ENCODE results near the gene PI4KA.
"Not testable (repeated sequence)": the region's sequence is repeated elsewhere in the genome, so short reads cannot be mapped to it uniquely, and the experiment has no call there.

PI4KA gene

DNA sequence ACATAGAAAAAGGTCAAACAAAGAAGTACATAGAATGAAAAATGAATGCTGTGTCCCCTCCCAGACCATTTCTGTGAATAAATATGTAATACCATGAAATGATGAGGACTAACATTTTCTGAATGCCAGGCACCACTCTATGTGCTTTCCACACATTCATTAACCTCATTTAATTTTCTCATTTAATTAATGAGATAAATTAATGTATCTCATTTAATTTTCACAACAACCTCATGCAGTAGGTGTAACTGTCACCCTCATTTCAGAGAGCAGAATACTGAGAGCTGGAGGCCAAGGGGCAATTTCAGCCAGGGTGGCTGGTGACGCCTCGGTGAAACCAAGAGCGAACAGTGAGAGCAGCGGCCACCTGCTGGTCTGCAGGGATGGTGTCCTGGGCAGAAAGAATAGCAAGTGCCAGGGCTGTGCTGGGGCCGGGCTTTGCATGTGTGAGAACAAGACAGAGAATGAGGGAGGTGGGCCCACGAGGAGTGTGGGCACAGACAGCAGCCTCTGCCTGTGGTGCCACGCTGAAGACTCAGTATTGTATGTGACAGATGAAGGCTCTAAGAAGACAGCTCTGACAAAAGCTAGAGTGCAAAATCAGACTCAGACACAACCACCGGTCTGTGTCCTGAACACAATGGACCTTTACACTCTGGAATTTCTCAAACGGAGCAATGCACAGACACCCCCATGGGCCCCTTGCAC lies 86.5 kb downstream of the PI4KA start:
- no peak for DNase-seq

DNA sequence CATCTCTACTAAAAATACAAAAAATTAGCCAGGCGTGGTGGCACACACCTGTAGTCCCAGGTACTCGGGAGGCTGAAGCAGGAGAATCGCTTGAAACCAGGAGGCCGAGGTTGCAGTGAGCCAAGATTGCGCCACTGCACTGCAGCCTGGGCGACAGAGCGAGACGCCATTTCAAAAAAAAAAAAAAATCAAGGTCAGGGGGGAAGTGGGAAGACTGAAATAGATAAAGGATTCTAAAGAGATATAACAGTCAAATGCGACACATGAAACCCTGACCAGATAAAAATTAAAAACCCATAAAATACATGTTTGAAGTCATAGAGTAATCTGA lies 89.2 kb downstream of the PI4KA start:
- not testable (repeated sequence) for DNase-seq

DNA sequence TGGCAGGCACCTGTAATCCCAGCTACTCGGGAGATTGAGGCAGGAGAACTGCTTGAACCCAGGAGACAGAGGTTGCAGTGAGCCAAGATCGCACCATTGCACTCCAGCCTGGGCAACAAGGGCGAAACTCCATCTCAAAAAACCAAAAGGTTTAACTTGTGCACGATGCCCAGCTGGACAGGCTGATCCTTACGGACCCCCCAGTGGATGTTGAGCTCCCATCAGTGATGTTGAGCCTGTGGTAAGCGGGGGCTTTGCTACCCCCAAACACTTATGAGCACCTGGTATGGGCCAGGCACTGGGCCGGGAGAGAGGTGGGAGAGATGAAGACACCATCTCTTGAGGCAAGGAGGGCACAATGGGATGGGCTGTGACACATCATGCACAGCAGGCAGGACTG lies 92.1 kb downstream of the PI4KA start:
- no peak for DNase-seq

DNA sequence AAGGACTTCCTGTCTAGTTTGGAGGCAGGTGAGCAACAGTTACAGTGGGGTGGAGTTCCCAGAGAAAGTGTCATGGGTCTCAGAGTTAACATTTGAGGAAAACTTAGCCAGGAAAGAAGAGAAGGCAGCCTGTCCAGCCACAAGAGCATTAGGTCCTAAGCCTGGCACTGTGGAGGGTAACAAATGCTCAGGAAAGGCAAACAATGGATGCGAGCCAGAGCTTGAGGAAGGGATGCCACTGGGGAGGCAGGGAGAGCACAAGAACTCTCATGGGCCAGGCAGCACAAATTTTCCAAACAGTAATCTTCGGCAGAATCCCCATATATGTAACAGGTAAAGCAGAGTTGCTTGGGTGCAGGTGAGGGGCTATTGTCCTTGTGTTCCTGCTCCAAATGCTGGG lies 92.7 kb downstream of the PI4KA start:
- DNase-seq: no peak

DNA sequence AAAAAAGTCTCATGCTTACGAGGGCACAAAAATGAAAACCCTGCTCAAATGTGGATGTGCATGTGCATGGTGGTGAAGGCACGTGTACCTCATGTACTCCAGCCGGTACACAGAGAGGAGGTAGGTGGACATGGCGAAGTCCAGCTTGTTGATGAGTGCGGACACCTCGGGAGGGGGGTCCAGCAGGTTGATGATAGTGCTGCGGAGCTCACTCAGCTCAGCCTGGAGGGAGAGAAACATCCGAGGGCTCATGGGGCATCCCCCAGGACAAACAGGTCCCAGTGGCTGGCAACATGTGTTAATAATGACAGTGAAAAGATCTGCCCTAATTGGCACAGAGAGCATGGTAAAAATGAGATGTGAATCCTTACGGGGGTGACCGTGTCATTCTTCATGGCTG lies 93.9 kb downstream of the PI4KA start:
- no peak for DNase-seq

DNA sequence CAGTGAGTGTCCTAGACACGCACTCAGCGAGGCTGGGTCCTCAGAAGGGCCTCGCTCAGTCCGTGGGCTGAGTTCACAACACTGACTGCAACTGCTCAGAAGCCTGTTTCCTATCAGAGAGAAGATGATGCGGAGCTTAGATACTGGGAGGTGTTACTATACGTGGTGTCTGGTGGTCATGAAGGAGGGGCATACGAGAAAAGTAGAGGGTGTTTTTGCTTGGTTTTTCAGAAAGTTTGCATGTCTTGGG lies 94.2 kb downstream of the PI4KA start:
- no peak for DNase-seq

DNA sequence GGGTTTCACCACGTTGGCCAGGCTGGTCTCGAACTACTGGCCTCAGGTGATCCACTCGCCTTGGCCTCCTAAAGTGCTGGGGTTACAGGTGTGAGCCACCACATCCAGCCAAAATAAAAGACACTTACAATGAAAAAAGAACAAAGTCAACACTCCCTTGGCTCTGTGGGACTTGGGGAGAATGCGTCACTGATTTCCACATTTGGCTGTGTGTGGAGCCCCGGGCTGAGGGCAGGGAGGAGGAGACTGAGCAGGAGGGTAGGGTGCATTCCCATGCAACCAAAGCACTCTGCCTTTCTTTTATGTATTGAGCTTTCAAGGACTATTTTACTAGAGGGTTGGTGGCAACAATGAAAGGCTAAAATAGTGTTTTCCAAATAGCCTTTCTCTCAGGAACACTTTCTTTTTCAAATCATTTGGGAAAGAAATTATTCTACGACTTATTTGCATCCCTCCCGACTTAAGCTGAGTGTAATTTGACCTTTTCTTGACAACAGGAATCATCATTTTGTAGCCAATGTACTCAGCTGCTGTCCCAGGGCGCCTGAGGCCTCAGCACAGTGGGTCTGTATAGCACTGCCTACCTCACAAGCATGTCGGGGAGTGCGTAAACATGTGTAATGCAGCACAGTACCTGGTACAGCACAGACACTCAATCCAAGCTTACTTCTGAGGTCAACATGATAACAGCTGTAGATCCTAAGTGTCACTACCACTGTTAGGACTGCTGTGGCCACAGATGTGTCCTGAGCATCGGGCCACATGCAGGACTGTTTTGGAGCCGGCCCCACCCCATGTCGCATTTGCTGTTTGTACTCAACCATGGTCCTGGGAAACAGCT lies 94.8 kb downstream of the PI4KA start:
- no peak for DNase-seq

DNA sequence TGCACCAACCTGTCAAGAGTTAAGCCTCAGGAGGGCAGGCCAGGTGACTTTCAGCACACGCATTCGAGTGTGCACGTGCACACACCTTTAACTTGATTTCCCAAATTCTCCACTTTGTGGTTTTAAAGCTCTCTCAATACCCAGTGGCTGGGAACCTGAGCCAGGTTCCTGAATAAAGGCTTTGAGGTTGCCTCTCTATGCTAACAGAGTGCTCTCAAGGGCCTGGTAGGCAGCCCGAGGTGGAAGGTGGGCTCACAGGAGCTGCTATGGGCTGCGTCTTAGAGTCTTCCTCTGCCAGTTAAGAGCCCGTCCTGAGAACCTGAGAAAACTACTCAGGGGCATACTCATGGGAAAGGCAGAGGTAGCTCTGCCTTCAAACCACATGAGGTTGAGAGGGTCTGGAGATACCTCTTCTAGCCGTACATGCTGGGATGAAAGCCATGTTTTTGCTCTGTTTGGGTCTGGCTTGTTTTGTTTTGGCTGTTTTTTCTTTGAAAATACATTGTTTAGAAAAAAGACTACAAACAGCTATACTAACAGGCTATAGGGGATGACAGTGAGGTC lies 96.3 kb downstream of the PI4KA start:
- no peak for DNase-seq

DNA sequence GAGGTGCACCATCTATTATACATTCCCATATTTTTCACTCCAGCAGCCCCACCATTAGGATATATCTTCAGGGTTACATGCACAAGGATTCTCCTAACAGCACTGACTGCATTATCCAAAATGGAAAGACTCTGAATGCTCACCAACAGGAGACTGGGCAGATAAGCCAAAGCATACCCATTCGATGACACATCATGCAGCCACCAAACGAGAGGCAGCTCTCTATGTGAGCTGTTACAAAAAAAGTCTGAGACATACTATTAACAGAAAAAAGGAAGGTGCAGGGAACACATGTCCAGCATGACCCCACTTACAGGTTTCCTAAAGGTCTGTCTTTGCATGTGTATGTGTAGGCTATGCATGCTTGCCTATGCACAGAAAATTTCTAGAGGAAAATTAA lies 97.1 kb downstream of the PI4KA start:
- DNase-seq: no peak

DNA sequence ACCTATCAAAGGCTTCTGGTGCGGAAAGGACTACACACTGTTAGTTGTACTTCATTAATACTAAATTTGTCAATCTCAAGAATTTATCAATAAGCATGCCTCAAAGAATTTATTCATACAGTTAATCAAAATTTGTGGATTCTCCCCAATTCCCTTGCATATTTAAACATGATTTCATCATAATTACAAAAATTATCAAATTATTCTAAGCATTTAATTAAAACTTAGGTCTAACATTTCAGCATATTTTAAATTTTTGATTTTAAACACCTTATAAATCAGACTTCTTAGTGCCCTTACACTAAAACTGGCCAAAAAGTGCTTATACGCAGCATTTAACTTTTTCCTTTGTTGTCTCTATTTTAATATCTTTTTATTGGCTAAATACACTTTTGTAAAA lies 98.5 kb downstream of the PI4KA start:
- no peak for DNase-seq

DNA sequence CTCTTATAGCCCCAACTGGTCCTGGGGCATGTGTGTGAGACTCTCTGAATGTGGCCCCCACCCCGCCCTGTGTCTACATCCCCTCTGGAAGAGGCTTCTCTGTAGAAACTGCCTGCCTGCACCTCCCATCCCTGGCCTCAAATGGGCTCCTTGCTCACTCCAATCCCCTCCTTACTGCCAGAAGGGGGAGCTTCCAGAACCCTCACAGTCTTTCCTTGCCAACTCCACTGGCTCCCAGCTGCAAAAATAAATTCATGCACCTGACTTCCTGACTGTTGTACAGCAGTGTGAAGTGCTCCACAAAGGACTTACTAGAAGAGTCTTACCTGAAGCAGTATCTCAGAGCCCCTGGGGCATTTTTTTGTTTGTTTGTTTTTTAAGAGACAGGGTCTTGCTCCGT lies 99.9 kb downstream of the PI4KA start:
- no peak for DNase-seq

DNA sequence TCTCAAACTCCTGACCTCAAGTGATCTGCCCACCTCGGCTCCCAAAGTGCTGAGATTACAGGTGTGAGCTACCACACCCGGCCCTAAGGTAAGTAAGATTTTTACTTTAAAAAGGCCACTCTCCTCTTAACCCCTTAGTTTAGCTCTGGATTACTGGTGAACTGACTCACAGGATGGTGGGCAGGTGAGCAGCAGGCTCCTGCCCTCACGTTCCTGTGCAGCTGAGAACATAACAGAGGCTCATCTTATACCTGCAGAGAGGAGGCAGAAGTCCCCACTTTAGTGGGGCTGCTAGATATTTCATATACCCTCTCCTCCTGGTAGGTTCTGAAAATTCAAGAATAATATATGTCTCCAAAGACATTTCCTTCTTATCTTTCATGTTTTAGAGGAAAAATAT lies 101.8 kb downstream of the PI4KA start:
- DNase-seq: no peak

DNA sequence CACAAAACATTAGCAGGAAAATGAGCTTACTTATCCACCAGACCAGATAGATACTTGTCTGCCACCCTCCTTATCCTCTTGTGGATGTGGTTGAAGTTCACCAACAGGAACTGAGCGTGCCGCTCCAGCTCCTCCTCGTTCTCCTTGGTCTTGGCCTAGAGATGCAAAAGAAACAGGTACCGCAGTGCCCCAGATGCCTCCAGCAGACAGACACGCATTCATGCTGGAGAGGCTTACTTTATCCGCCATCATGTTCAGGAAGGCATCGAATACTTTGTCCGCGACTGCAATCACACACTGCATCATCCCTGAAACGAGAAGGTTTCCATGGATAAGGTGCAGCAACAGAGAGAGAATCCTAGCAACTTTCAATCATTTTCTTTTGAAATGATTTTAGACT lies 105.7 kb downstream of the PI4KA start:
- DNase-seq: no peak

DNA sequence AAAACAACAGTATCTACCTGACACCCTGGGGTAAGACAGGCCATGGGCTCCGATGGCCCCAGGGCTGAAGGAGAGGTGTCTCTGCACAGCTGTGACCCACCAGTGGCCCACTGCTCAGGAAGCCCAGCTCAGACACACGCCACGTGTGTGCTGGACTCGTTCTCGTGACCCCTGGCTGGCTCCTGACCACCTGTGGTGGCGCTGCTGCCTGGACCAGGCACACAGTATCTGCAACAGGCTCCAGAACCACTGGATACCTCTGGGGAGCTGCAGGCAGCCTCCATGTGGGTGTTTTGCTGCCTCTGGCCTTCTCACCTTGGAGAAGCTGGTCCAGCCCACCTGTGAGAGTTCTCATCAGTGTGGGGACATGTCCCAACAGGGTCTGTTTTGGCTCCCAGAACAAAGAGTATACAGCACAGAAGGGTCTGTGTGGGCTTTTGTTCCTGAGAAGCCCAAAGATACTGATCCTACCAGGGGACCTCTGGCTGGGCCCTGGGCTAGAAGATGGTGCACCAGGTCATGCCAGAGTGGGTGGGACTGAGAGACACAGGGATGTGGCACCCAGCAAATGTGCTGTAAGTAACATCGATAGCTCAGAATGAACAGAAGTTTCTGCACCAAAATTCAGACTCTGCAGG lies 106.4 kb downstream of the PI4KA start:
- no peak for DNase-seq

DNA sequence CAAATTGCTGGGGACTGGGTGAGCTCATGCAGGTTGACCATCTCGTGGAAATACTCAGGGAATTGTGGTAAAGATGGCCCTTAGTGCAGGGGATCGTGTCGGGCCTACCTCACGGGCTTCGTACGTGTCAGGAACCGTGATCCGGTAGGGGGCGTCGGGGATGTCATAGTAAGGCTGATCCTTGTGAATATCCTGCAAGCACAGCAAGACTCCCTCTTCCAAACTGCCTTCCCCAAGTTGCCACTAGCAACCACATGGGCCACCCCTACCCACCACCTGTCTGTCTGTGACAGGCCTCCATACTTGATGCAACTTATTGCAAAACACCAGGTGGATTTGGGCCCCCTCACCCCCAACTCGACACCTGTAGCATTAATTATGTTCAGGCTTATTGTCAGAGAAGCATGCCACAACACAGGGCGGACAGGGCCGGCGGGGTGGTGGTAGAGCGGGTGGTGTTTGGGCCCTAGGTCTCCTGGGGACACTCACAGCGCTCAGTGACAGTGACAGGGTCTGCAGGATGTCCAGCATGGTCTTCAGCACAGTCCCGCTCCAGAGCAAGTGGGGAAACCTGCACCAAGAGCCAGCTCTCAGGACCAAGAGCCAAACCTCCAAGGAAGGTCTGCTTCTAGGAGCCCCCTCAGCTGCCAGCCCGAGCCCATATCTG lies 107.3 kb downstream of the PI4KA start:
- DNase-seq: peak in 1 of 2 donors; percentile 5

DNA sequence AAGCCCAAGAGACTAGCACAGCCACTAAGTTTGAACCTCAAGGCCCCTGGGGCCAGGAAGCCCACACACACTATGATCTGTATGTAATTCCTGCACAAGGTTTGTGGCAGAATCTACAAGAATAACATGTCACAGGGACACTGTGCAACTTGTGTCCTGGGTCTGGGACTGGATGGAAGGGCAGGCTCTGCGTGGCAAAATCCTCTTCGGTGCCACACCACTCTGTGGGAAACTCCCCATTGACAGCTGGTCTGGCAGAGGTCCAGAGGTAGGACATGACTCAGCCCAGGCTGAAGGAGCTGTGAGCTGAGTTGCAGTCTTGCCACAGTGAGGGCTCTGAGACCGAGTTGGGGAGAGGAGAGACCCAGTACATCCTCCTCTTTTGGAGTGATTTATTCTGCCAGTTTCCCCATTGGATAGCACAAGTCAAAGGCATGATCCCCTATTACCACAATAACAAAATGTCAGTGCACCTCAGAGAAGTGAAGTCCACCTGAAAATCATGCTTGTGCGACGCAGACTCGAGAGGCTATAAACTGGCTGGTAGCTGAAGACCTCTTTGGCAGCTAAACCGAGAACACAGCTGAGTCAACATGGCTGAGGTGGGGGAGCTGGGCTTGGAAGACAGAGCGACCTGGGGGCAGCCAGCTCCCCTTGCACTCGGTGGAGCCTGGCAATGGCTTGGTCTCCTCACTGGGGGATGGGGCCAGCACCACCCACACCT lies 108.0 kb downstream of the PI4KA start:
- DNase-seq: peak; percentile 8 to 28

DNA sequence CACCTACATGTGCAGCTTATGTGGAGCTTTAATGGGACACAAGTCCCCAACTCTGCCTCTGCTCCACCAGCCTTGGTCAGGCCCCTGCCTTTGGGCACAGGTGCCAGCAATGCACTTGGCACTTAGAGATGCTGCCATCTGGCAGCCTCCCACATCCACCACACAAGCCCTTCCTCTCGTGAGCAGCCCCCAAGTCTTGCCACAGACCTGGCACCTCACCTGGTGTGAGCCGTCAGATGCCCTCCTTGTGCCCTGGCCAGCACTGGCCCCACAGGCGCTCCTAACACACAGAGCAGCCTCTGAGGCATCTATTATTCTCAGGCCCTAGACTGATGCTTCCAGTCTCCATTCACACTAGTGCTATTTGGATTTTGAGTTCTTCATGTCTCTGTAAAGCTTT lies 109.2 kb downstream of the PI4KA start:
- peak in 1 of 2 donors; percentile 7 for DNase-seq

DNA sequence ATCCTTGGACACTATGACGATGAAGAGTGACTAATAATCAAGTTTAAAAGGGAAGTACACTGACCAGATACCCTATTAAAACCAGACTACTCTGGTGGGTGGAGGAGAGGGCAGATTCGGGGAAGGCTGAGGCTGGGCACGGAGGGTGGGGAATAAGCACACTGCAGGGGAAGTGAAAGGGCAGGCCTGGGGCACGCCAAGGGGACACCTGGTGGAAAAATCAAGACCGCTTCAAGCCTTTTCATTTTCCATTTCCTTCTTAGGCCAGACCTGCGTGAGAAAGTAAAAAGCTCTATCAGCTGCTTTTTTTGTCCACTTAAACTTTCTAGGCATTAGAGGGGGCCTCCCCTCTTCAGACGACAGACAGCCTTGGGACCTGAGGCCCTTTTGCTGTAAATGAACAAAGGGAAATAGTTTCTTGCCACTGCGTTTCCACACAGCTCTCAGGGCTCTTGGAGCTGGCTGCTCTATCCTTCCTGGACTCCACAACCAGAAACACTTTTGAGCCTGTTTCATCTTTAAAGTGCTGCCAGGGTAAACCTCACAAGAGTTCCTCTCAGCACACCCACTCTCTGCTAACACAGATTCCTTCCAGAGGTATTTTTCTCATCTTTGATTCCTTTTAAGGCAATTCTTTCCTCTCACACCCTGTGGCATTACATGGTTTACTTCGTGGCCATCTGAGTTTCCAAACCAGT lies 109.7 kb downstream of the PI4KA start:
- peak in 1 of 2 donors; percentile 55 for DNase-seq

DNA sequence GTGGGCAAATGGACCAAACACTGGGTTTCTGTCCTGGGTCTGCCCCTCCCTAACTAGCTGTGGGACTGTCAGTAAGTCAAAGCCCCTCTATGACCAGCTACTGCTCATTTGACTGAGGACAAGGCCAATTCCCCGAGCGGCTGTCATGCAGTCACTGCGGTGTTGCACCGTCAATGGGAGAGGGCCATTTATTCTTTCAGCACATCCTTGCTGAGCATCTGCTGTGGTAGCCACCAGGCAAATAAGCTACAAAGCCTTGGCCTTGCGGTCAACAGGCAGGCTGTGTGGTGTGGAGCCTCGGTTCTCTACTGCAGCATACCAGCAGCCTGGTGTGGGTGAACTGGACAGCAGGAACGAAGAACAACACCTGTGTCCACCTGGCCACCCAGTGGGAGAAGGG lies 110.5 kb downstream of the PI4KA start:
- no peak for DNase-seq

DNA sequence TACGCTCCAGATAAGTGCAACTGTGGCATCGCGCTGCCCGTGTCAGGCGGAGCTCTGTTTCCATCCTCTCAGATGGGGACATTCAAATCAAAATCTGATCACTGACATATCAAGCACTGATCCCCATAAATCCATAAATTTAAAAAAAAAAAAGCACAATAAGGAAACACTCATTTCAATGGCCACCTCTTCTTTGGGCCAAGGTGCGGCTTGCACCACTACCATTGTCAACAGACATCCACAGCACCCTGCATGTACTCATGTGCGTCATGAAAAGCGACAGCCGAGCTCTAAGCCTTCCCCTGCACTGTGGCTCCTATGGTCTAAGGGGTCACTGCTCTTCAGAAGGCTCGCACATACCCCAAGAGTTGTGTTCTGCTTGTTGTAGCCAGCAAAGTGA lies 111.4 kb downstream of the PI4KA start:
- no peak for DNase-seq

DNA sequence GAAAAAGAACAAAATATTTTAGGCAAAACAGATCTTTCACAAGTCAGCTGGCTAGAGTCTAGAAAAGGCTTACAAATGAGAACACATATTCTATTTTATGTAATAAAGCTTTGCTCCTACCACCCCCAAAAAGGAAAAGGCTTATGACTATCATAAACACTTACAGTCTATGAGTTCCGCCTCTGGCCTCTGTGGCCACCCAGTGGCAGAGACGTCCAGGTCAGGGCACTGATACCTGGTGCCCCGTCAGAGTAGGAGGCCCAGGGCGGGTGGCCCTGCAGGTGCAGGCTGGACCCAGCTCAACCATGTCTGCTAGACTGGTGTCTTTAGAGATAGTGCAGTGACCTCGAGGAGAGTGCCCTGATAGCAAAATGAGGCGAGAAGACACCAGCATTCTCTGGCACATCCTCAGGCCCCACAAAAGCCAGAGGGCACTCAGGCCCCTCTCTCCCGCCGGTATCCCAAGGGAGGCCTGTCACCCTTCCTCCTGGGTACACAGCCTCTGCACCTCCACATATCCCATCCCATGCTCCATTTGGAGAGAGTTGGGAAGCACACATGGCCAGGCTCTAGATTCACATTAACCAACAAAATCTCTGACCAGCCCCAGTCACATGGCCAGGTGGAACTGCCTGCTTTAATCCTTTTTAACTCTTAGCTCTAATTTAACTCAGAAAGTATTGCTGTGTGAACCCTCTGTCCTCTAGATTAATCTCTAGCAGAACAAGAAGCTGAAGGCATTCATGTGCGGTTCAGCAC lies 112.0 kb downstream of the PI4KA start:
- peak in 1 of 2 donors; percentile 7 for DNase-seq
